ENCODE results near the gene KCNC4. TPM values are rescaled to one million over a fixed set of nuclear protein-coding genes. Genes with fewer than 3 reads are reported as not detected.

KCNC4 gene
- total and polyA plus RNA-seq, 2 of the 13 experiments (the other 11 are each of a cell fraction or from before 2014, with no cell fraction given) = 0.24 to 0.66 TPM

DNA sequence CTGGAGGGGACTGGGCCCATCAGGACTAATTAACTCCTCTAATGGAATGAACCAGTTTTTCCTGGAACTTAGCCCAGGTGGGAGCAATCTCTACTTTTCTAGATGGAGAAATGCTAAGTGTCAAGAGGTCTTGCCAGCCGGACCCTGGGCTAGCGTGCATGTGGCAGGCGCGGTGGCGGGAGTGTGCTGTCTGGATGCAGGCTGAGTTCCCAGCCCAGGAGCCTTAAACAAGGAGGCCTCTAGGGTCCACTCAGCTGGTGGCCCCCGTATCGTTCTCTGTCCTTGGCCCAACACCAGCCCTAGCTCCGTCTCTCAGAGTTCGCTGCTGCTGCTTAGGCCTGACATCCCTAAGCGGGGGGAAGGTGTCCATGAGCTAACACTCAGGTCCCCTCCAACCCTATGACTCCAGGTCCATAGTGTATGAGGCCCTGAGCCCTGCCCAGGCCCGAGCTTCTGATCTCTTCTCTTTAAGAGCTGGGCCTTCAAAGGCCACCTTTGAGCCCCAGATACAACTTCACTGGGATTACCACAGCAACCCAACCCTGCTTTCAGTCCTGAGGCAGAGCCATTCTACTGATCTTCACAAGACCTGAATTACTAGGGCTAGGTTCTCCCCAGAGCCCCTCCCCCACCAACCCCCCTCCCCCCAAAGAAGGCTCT lies 3.7 kb upstream of the KCNC4 start:
- Histone ChIP-seq H3K4me2 (ENCODE audit: low read depth, low read length) (no peak overlapping the region), H3K4me3 (replicated peaks in 1 of 3; ENCODE audit: insufficient read depth in 1 of 3, low read depth in 2 of 3, low read length in 3 of 3) (no peak overlapping the region), H3K27ac (ENCODE audit: extremely low read length, insufficient read depth, low read length) (no peak overlapping the region), H2AFZ (ENCODE audit: low read length) (no peak overlapping the region), H4K20me1 (ENCODE audit: insufficient read depth, low read length) (no peaks in the 10 kb centered on the region), H3K4me1 (ENCODE audit: insufficient read depth, low read length) (peaks cover 10% of the 10 kb centered on the region), H3K9ac (ENCODE audit: insufficient read depth, low read depth, low read length) (no peak overlapping the region), H3K36me3 (replicated peaks in 1 of 2; ENCODE audit: control insufficient read depth in 1 of 2, insufficient read depth in 2 of 2, low read length in 2 of 2) (no peaks in the 10 kb centered on the region), H3K79me2 (ENCODE audit: insufficient read depth, low read length) (no peaks in the 10 kb centered on the region), H3K27me3 (ENCODE audit: control insufficient read depth in 1 of 2, insufficient read depth in 2 of 2, low read length in 2 of 2) (peaks cover 3 to 38% of the 10 kb centered on the region in 2 experiments; a peak in 3 of 5 replicates), H3K9me3 (ENCODE audit: low read length) (no peaks in the 10 kb centered on the region)
- DNase-seq (ENCODE audit: low spot score) = no peak
- intact Hi-C loops (cut with micrococcal nuclease; ENCODE audit: unreplicated experiment) = no loop called here
- no peak for FAIRE-seq
- 29% methylated on average over 11 of the region's 11 CpGs for WGBS (ENCODE audit: low lambda C conversion rate)
- no TSS peak for BruUV-seq (replicated peaks)
- in situ Hi-C loops (cut with HindIII; ENCODE audit: extremely low pct_ligation_motif_present, low pct_unique_long_range_greater_than_20kb) = loop anchor here (5.0 to 10.0 kb wide), 2 partner anchors 106 to 288 kb away; no protein-coding TSS in a partner anchor
- CTCF ChIA-PET (ENCODE audit: low intra/inter-chr PET ratio, low total read pairs) = interaction anchor here (1.3 to 4.1 kb wide), 3 partner anchors 106 to 290 kb away, joined by 3 to 57 read pairs (median 15); no protein-coding TSS in a partner anchor
- no peak for ATAC-seq
- TF ChIP-seq MYC (CRISPR knock-in tag; IDR thresholded peaks at IDR 0.05; ENCODE audit: borderline replicate concordance) = no peak
- no peak for TF ChIP-seq EZH2 (conservative IDR thresholded peaks at IDR 0.05; ENCODE audit: low read depth, low read length)
- no peak for TF ChIP-seq TOE1 (CRISPR knock-in tag; IDR thresholded peaks at IDR 0.05)
- no peak for TF ChIP-seq CCDC6 (CRISPR knock-in tag; IDR thresholded peaks at IDR 0.05)
- TF ChIP-seq, protein P1, sequence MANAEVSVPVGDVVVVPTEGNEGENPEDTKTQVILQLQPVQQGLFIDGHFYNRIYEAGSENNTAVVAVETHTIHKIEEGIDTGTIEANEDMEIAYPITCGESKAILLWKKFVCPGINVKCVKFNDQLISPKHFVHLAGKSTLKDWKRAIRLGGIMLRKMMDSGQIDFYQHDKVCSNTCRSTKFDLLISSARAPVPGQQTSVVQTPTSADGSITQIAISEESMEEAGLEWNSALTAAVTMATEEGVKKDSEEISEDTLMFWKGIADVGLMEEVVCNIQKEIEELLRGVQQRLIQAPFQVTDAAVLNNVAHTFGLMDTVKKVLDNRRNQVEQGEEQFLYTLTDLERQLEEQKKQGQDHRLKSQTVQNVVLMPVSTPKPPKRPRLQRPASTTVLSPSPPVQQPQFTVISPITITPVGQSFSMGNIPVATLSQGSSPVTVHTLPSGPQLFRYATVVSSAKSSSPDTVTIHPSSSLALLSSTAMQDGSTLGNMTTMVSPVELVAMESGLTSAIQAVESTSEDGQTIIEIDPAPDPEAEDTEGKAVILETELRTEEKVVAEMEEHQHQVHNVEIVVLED (CRISPR knock-in tag; IDR thresholded peaks at IDR 0.05; ENCODE audit: borderline replicate concordance) = no peak
- TF ChIP-seq KDM2A (CRISPR knock-in tag; IDR thresholded peaks at IDR 0.05; ENCODE audit: borderline replicate concordance, low read depth) = no peak
- no peak for TF ChIP-seq SPEN (CRISPR knock-in tag; IDR thresholded peaks at IDR 0.05; ENCODE audit: low read depth)
- no peak for TF ChIP-seq ZNF747 (CRISPR knock-in tag; IDR thresholded peaks at IDR 0.05; ENCODE audit: borderline replicate concordance)
- no peak for TF ChIP-seq ZNF207 (IDR thresholded peaks at IDR 0.05; ENCODE audit: borderline replicate concordance)
- TF ChIP-seq, protein P2, sequence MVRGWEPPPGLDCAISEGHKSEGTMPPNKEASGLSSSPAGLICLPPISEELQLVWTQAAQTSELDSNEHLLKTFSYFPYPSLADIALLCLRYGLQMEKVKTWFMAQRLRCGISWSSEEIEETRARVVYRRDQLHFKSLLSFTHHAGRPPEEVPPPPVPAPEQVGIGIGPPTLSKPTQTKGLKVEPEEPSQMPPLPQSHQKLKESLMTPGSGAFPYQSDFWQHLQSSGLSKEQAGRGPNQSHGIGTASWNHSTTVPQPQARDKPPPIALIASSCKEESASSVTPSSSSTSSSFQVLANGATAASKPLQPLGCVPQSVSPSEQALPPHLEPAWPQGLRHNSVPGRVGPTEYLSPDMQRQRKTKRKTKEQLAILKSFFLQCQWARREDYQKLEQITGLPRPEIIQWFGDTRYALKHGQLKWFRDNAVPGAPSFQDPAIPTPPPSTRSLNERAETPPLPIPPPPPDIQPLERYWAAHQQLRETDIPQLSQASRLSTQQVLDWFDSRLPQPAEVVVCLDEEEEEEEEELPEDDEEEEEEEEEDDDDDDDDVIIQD (CRISPR knock-in tag; IDR thresholded peaks at IDR 0.05; ENCODE audit: low read depth) = no peak
- TF ChIP-seq ZNF282 (IDR thresholded peaks at IDR 0.05; ENCODE audit: partially characterized antibody) = no peak
- no peak for TF ChIP-seq SIX4 (CRISPR knock-in tag; IDR thresholded peaks at IDR 0.05)
- no peak for TF ChIP-seq MAFG (CRISPR knock-in tag; IDR thresholded peaks at IDR 0.05)
- TF ChIP-seq, protein P3, sequence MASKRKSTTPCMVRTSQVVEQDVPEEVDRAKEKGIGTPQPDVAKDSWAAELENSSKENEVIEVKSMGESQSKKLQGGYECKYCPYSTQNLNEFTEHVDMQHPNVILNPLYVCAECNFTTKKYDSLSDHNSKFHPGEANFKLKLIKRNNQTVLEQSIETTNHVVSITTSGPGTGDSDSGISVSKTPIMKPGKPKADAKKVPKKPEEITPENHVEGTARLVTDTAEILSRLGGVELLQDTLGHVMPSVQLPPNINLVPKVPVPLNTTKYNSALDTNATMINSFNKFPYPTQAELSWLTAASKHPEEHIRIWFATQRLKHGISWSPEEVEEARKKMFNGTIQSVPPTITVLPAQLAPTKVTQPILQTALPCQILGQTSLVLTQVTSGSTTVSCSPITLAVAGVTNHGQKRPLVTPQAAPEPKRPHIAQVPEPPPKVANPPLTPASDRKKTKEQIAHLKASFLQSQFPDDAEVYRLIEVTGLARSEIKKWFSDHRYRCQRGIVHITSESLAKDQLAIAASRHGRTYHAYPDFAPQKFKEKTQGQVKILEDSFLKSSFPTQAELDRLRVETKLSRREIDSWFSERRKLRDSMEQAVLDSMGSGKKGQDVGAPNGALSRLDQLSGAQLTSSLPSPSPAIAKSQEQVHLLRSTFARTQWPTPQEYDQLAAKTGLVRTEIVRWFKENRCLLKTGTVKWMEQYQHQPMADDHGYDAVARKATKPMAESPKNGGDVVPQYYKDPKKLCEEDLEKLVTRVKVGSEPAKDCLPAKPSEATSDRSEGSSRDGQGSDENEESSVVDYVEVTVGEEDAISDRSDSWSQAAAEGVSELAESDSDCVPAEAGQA (IDR thresholded peaks at IDR 0.05; ENCODE audit: low read depth) = no peak
- TF ChIP-seq, protein P3 (CRISPR knock-in tag; IDR thresholded peaks at IDR 0.05; ENCODE audit: borderline replicate concordance) = no peak
- POLR2A ChIA-PET = no interaction called here
